Liver (tissue), 9 donors: ENCODE results near the gene ADK. TPM values are rescaled to one million over a fixed set of nuclear protein-coding genes. Genes with fewer than 3 reads are reported as not detected.

Experiments
- DNase-seq: peaks from one replicate; pipeline ENCODE4 v3.0.0-alpha.2; 2017; ENCODE audit warnings: low spot score
- H3K27ac ChIP-seq, 2 donors: one replicate each; pipeline ENCODE4 v1.7.0; 2013; ENCODE audit warnings: inconsistent platforms in 2 of 2, low read length in 2 of 2, control low read depth in 1 of 2, low read depth in 1 of 2, mild to moderate bottlenecking in 1 of 2
- H3K27me3 ChIP-seq, 4 donors: one replicate each; pipeline versions ENCODE4 v1.6.1 to v1.7.0; 2013; ENCODE audit warnings: low read length in 3 of 4, inconsistent platforms in 1 of 4, mild to moderate bottlenecking in 1 of 4, moderate library complexity in 1 of 4; ENCODE audit not compliant: control insufficient read depth in 4 of 4, insufficient read depth in 4 of 4
- H3K36me3 ChIP-seq, 4 donors: one replicate each; pipeline versions ENCODE4 v1.6.1 to v1.7.0; 2013; ENCODE audit warnings: low read length in 3 of 4, mild to moderate bottlenecking in 3 of 4, low read depth in 1 of 4, moderate library complexity in 1 of 4; ENCODE audit not compliant: control insufficient read depth in 4 of 4, insufficient read depth in 3 of 4
- H3K4me1 ChIP-seq, 4 donors: one replicate each; pipeline versions ENCODE4 v1.6.1 to v1.7.0; 2013; ENCODE audit warnings: low read length in 3 of 4, mild to moderate bottlenecking in 3 of 4, moderate library complexity in 1 of 4; ENCODE audit not compliant: control insufficient read depth in 4 of 4, insufficient read depth in 4 of 4
- H3K4me3 ChIP-seq, 3 donors: one replicate each; pipeline versions ENCODE4 v1.6.1 to v1.7.0; 2013; ENCODE audit warnings: low read length in 3 of 3, control low read depth in 1 of 3, low read depth in 1 of 3, mild to moderate bottlenecking in 1 of 3
- H3K9ac ChIP-seq, 2 donors: one replicate each; pipeline ENCODE4 v1.7.0; 2013; ENCODE audit warnings: low read length in 2 of 2, mild to moderate bottlenecking in 2 of 2, moderate library complexity in 2 of 2, control low read depth in 1 of 2, low read depth in 1 of 2
- H3K9me3 ChIP-seq, 4 donors: one replicate each; pipeline versions ENCODE4 v1.6.1 to v1.7.0; 2013; ENCODE audit warnings: low read length in 3 of 4; ENCODE audit not compliant: control insufficient read depth in 4 of 4
- GABPA ChIP-seq, 2 donors: IDR thresholded peaks in 1 of 2; conservative IDR thresholded peaks in 1 of 2; 2 replicates each; pipeline ENCODE4 v1.6.1; 2016; ENCODE audit warnings: antibody characterized with exemption in 2 of 2, mild to moderate bottlenecking in 1 of 2, moderate library complexity in 1 of 2
- HNF4A ChIP-seq, 2 donors: conservative IDR thresholded peaks; 2 replicates each; pipeline ENCODE4 v1.6.1; 2016; ENCODE audit warnings: antibody characterized with exemption in 2 of 2, mild to moderate bottlenecking in 2 of 2
- HNF4G ChIP-seq: IDR thresholded peaks from 2 replicates; pipeline ENCODE4 v1.6.1; 2016; ENCODE audit warnings: antibody characterized with exemption
- JUND ChIP-seq, 2 donors: IDR thresholded peaks; 2 replicates each; pipeline ENCODE4 v1.6.1; 2016; ENCODE audit warnings: antibody characterized with exemption in 2 of 2
- NR2F2 ChIP-seq: IDR thresholded peaks from 2 replicates; pipeline ENCODE4 v1.6.1; 2016; ENCODE audit warnings: antibody characterized with exemption
- RAD21 ChIP-seq, 2 donors: IDR thresholded peaks; 2 replicates each; pipeline ENCODE4 v1.6.1; 2016; ENCODE audit warnings: antibody characterized with exemption in 2 of 2, mild to moderate bottlenecking in 2 of 2
- RXRA ChIP-seq, 2 donors: IDR thresholded peaks; 2 replicates each; pipeline ENCODE4 v1.6.1; 2017 to 2018; ENCODE audit warnings: antibody characterized with exemption in 2 of 2, mild to moderate bottlenecking in 1 of 2
- SP1 ChIP-seq: IDR thresholded peaks from 2 replicates; pipeline ENCODE4 v1.6.1; 2018; ENCODE audit warnings: antibody characterized with exemption, mild to moderate bottlenecking
- TAF1 ChIP-seq: conservative IDR thresholded peaks from 2 replicates; pipeline ENCODE4 v1.6.1; 2016; ENCODE audit warnings: antibody characterized with exemption, mild to moderate bottlenecking
- WGBS: extraction: QIAGEN DNeasy Blood & Tissue Kit; methylation state at CpG from one replicate; pipeline ENCODE4 v1.1.7; 2013; 5-methylcytosine and 5-hydroxymethylcytosine counted together
- polyA plus RNA-seq, 2 donors: library from polyadenylated mRNA; stranded (reverse) in 1 of 2; unstranded in 1 of 2; fragments of 200-250 nt in 1 of 2; fragments of >200 nt in 1 of 2; fragmentation: Nextera tagmentation in 1 of 2; extraction: Ambion mirVana in 1 of 2; gene quantifications; one replicate each; pipeline versions ENCODE4 v1.2.1 to v1.2.3, GENCODE V29; 2013 to 2015
- total RNA-seq, 2 donors: library from RNA; depleted of rRNA; stranded (reverse); fragments of >200 nt; gene quantifications; one replicate each; pipeline ENCODE4 v1.2.3, GENCODE V29; 2014
- TF ChIP-seq, protein P1 (sequence below): IDR thresholded peaks from 2 replicates; pipeline ENCODE4 v1.6.1; 2016; ENCODE audit warnings: antibody characterized with exemption
- TF ChIP-seq, protein P2 (sequence below): IDR thresholded peaks from 2 replicates; pipeline ENCODE4 v1.6.1; 2016; ENCODE audit warnings: antibody characterized with exemption
- TF ChIP-seq, protein P3 (sequence below): IDR thresholded peaks from 2 replicates; pipeline ENCODE4 v1.6.1; 2016; ENCODE audit warnings: antibody characterized with exemption
- TF ChIP-seq, protein P4 (sequence below): fragments of 150-350 bp; IDR thresholded peaks from 2 replicates; pipeline ENCODE4 v1.5.1; 2017; ENCODE audit warnings: improper control_type of control experiment, low read depth, low read length; ENCODE audit not compliant: missing input control
- TF ChIP-seq, protein P5 (sequence below): IDR thresholded peaks from 2 replicates; pipeline ENCODE4 v1.6.1; 2016; ENCODE audit warnings: antibody characterized with exemption, mild to moderate bottlenecking
- donor health status: healthy.
- donor health status: healthy.
- donor health status: healthy.
- donor health status: healthy.
- donor health status: healthy.

Gene ADK
- total and polyA plus RNA-seq, 4 donors = 18.0 to 110 (median 65.5) TPM

DNA sequence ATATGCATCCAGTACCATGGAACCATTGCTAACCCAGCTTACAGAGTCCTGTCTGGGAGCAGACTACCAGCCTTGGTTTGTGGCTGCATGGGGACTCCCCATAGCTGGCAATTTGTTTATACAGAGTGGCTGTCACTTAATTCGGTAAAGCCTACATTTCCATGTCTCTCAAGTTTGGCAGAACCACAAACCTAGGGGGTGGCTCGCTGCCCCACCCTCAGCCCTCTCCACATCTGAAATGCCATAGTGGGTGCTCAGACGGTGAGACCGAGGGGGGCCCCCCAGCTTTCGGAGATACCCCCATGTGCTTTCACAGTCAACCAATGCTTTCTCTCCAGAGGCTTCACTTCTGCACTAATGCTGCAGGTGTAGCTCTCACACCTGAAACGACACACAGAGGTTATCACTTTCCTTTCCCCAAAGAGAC is 599.8 kb downstream of the ADK start:
- Histone ChIP-seq H3K4me1 (no peaks in the 10 kb centered on the region), H3K9ac (no peak overlapping the region), H3K36me3 (no peaks in the 10 kb centered on the region), H3K9me3 (no peaks in the 10 kb centered on the region), H3K27ac (no peak overlapping the region), H3K4me3 (no peak overlapping the region), H3K27me3 (no peaks in the 10 kb centered on the region)
- TF ChIP-seq GABPA (IDR thresholded peaks at IDR 0.05 in 1 of 2, conservative IDR thresholded peaks at IDR 0.05 in 1 of 2) (no peak), HNF4G (no peak), RAD21 (IDR thresholded peaks at IDR 0.05) (no peak), HNF4A (conservative IDR thresholded peaks at IDR 0.05) (no peak)
- TF ChIP-seq, protein P1, sequence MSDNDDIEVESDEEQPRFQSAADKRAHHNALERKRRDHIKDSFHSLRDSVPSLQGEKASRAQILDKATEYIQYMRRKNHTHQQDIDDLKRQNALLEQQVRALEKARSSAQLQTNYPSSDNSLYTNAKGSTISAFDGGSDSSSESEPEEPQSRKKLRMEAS = no peak
- DNase-seq = no peak
- 83% methylated on average over 6 of the region's 6 CpGs for WGBS

DNA sequence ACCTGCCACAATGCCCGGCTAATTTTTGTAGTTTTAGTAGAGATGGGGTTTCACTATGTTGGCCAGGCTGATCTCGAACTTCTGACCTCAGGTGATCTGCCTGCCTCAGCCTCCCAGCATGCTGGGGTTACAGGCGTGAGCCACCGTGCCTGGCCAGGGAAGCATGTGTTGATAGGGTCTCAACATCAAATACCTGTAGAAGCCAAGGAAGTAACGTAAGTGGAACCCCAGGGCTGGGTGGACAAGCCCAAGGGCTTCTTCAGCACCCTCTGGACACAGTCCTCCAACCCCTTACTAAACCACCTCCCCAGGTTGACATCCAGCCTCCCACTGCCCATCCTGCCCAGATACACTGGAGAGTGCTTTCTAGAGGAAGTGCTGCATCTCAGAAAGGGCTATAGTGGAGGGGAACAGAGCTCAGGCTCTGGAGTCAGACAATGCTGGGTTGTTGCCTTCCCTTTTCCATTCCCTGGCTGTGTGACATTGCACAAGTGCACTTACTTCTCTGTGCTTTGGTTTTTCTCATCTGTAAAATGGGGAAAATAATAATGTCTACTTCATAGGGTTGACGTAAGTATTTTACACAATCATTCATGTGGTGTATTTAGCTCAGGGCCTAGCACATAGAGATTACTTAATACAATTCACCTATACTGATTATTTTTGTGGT is 601.5 kb downstream of the ADK start:
- no peaks in the 10 kb centered on the region for H3K4me1 ChIP-seq
- TF ChIP-seq JUND (IDR thresholded peaks at IDR 0.05) (no peak), HNF4A (conservative IDR thresholded peaks at IDR 0.05) (no peak), RAD21 (IDR thresholded peaks at IDR 0.05) (no peak), TAF1 (no peak), HNF4G (no peak), RXRA (IDR thresholded peaks at IDR 0.05) (no peak), SP1 (no peak), GABPA (IDR thresholded peaks at IDR 0.05 in 1 of 2, conservative IDR thresholded peaks at IDR 0.05 in 1 of 2) (no peak), NR2F2 (no peak)
- TF ChIP-seq, protein P2, sequence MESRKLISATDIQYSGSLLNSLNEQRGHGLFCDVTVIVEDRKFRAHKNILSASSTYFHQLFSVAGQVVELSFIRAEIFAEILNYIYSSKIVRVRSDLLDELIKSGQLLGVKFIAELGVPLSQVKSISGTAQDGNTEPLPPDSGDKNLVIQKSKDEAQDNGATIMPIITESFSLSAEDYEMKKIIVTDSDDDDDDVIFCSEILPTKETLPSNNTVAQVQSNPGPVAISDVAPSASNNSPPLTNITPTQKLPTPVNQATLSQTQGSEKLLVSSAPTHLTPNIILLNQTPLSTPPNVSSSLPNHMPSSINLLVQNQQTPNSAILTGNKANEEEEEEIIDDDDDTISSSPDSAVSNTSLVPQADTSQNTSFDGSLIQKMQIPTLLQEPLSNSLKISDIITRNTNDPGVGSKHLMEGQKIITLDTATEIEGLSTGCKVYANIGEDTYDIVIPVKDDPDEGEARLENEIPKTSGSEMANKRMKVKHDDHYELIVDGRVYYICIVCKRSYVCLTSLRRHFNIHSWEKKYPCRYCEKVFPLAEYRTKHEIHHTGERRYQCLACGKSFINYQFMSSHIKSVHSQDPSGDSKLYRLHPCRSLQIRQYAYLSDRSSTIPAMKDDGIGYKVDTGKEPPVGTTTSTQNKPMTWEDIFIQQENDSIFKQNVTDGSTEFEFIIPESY = no peak
- TF ChIP-seq, protein P3, sequence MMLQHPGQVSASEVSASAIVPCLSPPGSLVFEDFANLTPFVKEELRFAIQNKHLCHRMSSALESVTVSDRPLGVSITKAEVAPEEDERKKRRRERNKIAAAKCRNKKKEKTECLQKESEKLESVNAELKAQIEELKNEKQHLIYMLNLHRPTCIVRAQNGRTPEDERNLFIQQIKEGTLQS = no peak
- TF ChIP-seq, protein P1 = no peak
- TF ChIP-seq, protein P4, sequence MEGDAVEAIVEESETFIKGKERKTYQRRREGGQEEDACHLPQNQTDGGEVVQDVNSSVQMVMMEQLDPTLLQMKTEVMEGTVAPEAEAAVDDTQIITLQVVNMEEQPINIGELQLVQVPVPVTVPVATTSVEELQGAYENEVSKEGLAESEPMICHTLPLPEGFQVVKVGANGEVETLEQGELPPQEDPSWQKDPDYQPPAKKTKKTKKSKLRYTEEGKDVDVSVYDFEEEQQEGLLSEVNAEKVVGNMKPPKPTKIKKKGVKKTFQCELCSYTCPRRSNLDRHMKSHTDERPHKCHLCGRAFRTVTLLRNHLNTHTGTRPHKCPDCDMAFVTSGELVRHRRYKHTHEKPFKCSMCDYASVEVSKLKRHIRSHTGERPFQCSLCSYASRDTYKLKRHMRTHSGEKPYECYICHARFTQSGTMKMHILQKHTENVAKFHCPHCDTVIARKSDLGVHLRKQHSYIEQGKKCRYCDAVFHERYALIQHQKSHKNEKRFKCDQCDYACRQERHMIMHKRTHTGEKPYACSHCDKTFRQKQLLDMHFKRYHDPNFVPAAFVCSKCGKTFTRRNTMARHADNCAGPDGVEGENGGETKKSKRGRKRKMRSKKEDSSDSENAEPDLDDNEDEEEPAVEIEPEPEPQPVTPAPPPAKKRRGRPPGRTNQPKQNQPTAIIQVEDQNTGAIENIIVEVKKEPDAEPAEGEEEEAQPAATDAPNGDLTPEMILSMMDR = no peak
- TF ChIP-seq, protein P5, sequence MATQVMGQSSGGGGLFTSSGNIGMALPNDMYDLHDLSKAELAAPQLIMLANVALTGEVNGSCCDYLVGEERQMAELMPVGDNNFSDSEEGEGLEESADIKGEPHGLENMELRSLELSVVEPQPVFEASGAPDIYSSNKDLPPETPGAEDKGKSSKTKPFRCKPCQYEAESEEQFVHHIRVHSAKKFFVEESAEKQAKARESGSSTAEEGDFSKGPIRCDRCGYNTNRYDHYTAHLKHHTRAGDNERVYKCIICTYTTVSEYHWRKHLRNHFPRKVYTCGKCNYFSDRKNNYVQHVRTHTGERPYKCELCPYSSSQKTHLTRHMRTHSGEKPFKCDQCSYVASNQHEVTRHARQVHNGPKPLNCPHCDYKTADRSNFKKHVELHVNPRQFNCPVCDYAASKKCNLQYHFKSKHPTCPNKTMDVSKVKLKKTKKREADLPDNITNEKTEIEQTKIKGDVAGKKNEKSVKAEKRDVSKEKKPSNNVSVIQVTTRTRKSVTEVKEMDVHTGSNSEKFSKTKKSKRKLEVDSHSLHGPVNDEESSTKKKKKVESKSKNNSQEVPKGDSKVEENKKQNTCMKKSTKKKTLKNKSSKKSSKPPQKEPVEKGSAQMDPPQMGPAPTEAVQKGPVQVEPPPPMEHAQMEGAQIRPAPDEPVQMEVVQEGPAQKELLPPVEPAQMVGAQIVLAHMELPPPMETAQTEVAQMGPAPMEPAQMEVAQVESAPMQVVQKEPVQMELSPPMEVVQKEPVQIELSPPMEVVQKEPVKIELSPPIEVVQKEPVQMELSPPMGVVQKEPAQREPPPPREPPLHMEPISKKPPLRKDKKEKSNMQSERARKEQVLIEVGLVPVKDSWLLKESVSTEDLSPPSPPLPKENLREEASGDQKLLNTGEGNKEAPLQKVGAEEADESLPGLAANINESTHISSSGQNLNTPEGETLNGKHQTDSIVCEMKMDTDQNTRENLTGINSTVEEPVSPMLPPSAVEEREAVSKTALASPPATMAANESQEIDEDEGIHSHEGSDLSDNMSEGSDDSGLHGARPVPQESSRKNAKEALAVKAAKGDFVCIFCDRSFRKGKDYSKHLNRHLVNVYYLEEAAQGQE = no peak
- no peak overlapping the region for H3K4me3 ChIP-seq
- H3K27ac ChIP-seq = no peak overlapping the region
- H3K27me3 ChIP-seq = no peaks in the 10 kb centered on the region
- H3K9me3 ChIP-seq = no peaks in the 10 kb centered on the region
- H3K9ac ChIP-seq = no peak overlapping the region
- 93% methylated on average over 6 of the region's 6 CpGs for WGBS
- no peaks in the 10 kb centered on the region for H3K36me3 ChIP-seq
- no peak for DNase-seq
